Natural killer cell (primary cell): ENCODE measurements around the gene CR2. TPM values are rescaled to one million over a fixed set of nuclear protein-coding genes. Genes with fewer than 3 reads are reported as not detected.
A peak's percentile ranks its signal among the peaks of the same experiment; 100 is the strongest.
"Not testable (repeated sequence)": the region's sequence is repeated elsewhere in the genome, so short reads cannot be mapped to it uniquely, and the experiment has no call there.

Experiments
- ATAC-seq, 3 donors: fragments of 150-1000 bp in 2 of 3; fragments of 200-7000 bp in 1 of 3; cut with Tn5 transposase; 1 replicate in 1 of 3; 2 replicates in 2 of 3; pipeline ENCODE4 v1.10.0; 2021; ENCODE audit warnings: mild to moderate bottlenecking in 2 of 3, moderate library complexity in 2 of 3
- DNase-seq, 2 donors: peaks; one replicate each; pipeline versions ENCODE4 v3.0.0 to v3.0.0-alpha.2; 2013 to 2021; ENCODE audit warnings: mixed read lengths in 1 of 2
- H3K27ac ChIP-seq: one replicate; pipeline ENCODE4 v1.5.1; 2013; ENCODE audit warnings: mild to moderate bottlenecking, low read length
- H3K27me3 ChIP-seq: one replicate; pipeline ENCODE4 v1.6.1; 2013; ENCODE audit warnings: low read length; ENCODE audit not compliant: control insufficient read depth, insufficient read depth
- H3K36me3 ChIP-seq: one replicate; pipeline ENCODE4 v1.6.1; 2013; ENCODE audit warnings: low read length; ENCODE audit not compliant: control insufficient read depth, insufficient read depth
- H3K4me1 ChIP-seq: one replicate; pipeline ENCODE4 v1.6.1; 2013; ENCODE audit warnings: low read length; ENCODE audit not compliant: control insufficient read depth, insufficient read depth
- H3K4me3 ChIP-seq: one replicate; pipeline ENCODE4 v1.5.1; 2013; ENCODE audit warnings: low read length
- H3K9me3 ChIP-seq: one replicate; pipeline ENCODE4 v1.6.1; 2013; ENCODE audit warnings: low read length; ENCODE audit not compliant: control insufficient read depth, insufficient read depth
- H3K27ac Mint-ChIP-seq, 2 donors: one replicate each; pipeline ENCODE4 v1.8.0; 2022; ENCODE audit warnings: mild to moderate bottlenecking in 2 of 2, mixed read lengths in 2 of 2, moderate library complexity in 1 of 2
- H3K27me3 Mint-ChIP-seq, 2 donors: one replicate each; pipeline ENCODE4 v1.8.0; 2022; ENCODE audit warnings: low read depth in 2 of 2, mixed read lengths in 2 of 2
- H3K36me3 Mint-ChIP-seq: one replicate; pipeline ENCODE4 v1.8.0; 2022; ENCODE audit warnings: mixed read lengths
- H3K4me1 Mint-ChIP-seq, 2 donors: one replicate each; pipeline ENCODE4 v1.8.0; 2022; ENCODE audit warnings: mixed read lengths in 2 of 2
- H3K4me3 Mint-ChIP-seq: one replicate; pipeline ENCODE4 v1.8.0; 2022; ENCODE audit warnings: mild to moderate bottlenecking, moderate library complexity, mixed read lengths
- H3K9me3 Mint-ChIP-seq, 2 donors: one replicate each; pipeline ENCODE4 v1.8.0; 2022; ENCODE audit warnings: mixed read lengths in 2 of 2
- WGBS: methylation state at CpG from one replicate; pipeline ENCODE4 v1.1.7; 2013; ENCODE audit warnings: missing lambda C conversion rate; ENCODE audit not compliant: insufficient coverage; 5-methylcytosine and 5-hydroxymethylcytosine counted together
- intact Hi-C: fragments of 100-400 bp; cut with micrococcal nuclease; formaldehyde crosslinking; loops from one replicate; pipeline ENCODE4 v1.14.2; 2022
- total RNA-seq, 4 donors: library from RNA; stranded (reverse); fragments of 120-200 nt in 1 of 4; gene quantifications; one replicate each; pipeline versions ENCODE4 v1.2.3 to v1.2.4, GENCODE V29; 2013 to 2022
- TF ChIP-seq, protein P1 (sequence below): fragments of 200-600 bp; IDR thresholded peaks from one replicate; pipeline ENCODE4 v1.8.0; 2022; ENCODE audit warnings: antibody characterized with exemption

The CR2 gene
- total RNA-seq, 3 donors from 2014 or later (not counting 1 experiment from before 2014, with no cell fraction given): 0.19 to 0.48 (median 0.29) TPM

DNA sequence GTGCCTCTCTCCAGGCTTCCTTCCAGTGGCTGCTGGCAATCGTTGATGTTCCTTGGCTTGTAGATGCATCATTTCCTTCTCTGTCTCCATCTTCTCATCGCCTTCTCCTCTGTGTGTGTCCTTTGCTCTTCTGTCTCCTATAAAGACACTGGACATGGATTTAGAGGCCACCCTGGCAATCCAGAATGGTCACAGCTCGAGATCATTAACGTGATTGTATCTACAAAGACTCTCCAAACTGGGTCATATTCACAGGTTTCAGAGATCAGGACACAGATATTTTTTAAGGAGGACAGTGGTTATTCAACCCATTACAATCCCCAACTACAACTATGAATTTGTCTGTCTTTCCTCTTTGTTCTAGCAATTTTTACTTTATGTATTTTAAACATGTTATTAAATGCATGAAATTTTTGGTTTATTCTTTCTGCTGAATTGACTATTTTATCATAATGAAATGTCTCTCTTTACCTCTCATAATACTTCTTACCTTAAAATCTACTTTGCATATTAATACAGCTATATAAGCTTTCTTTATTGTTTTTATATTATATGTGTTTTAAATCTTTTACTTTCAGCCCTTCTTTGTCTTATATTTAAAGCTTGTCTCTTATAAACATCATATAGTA, 64.6 kb downstream of the CR2 start:
- no peak overlapping the region for H3K27ac Mint-ChIP-seq
- H3K27me3 ChIP-seq: peaks cover 3% of the 10 kb centered on the region
- WGBS: 94% methylated on average over 4 of the region's 4 CpGs
- H3K27me3 Mint-ChIP-seq: peaks cover 16 to 30% of the 10 kb centered on the region in 2 donors
- DNase-seq: no peak
- intact Hi-C loops: no loop called here
- H3K9me3 ChIP-seq: no peaks in the 10 kb centered on the region
- H3K9me3 Mint-ChIP-seq: no peaks in the 10 kb centered on the region
- H3K4me3 ChIP-seq: no peak overlapping the region
- no peaks in the 10 kb centered on the region for H3K4me1 ChIP-seq
- no peaks in the 10 kb centered on the region for H3K36me3 Mint-ChIP-seq
- no peak overlapping the region for H3K27ac ChIP-seq
- TF ChIP-seq, protein P1, sequence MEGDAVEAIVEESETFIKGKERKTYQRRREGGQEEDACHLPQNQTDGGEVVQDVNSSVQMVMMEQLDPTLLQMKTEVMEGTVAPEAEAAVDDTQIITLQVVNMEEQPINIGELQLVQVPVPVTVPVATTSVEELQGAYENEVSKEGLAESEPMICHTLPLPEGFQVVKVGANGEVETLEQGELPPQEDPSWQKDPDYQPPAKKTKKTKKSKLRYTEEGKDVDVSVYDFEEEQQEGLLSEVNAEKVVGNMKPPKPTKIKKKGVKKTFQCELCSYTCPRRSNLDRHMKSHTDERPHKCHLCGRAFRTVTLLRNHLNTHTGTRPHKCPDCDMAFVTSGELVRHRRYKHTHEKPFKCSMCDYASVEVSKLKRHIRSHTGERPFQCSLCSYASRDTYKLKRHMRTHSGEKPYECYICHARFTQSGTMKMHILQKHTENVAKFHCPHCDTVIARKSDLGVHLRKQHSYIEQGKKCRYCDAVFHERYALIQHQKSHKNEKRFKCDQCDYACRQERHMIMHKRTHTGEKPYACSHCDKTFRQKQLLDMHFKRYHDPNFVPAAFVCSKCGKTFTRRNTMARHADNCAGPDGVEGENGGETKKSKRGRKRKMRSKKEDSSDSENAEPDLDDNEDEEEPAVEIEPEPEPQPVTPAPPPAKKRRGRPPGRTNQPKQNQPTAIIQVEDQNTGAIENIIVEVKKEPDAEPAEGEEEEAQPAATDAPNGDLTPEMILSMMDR: no peak
- ATAC-seq: no peak
- H3K36me3 ChIP-seq: no peaks in the 10 kb centered on the region
- no peaks in the 10 kb centered on the region for H3K4me1 Mint-ChIP-seq
- no peak overlapping the region for H3K4me3 Mint-ChIP-seq

DNA sequence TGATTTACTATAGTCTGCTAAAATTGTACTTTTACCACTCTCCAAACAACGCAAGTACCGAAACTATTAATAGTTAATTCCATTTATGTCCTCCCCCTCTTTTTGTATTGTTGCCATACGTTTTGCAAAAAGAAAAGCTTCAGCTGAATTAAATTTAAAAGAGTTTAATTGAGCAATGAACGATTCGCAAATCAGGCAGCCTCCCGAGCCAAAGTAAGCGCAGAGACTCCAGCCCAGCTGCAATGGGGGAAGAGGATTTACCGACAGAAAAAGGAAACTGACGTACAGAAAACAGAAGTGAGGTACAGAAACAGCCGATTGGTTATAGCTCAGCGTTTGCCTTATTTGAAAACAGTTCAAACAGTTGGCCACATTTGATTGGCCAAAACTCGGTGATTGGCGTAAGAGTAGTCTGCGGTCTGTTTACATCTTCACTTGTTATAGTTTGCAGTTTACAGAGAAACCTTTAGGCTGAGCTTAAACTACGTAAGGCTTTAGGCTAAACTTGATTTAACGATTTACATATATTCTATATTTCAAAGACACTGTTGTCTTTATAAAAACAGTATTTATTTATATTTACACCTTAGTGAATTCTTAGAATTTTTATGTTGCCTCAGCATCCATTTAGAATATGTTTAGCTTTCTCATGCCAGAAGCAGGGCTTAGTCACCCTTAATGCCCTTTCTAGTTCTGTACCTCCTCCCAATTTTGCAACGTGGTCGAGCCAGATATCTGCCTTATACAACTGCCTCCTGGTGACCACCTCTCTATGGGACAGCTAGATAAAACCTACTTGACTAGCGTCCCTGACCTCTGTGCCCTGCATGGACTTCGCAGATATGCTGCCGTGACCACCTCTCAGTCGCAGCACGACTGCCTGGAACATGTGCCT, 65.6 kb downstream of the CR2 start:
- H3K9me3 ChIP-seq: no peaks in the 10 kb centered on the region
- no peak overlapping the region for H3K27ac ChIP-seq
- peaks cover 3% of the 10 kb centered on the region for H3K27me3 ChIP-seq
- TF ChIP-seq, protein P1: no peak
- H3K36me3 ChIP-seq: no peaks in the 10 kb centered on the region
- 90% methylated on average over 21 of the region's 23 CpGs for WGBS
- no peaks in the 10 kb centered on the region for H3K9me3 Mint-ChIP-seq
- DNase-seq (no peak), ATAC-seq (no peak)
- no peak overlapping the region for H3K4me3 Mint-ChIP-seq
- H3K27me3 Mint-ChIP-seq: peaks cover 15 to 33% of the 10 kb centered on the region in 2 donors
- no peaks in the 10 kb centered on the region for H3K4me1 ChIP-seq
- H3K36me3 Mint-ChIP-seq: no peaks in the 10 kb centered on the region
- intact Hi-C loops: no loop called here
- H3K27ac Mint-ChIP-seq: no peak overlapping the region
- H3K4me1 Mint-ChIP-seq: no peaks in the 10 kb centered on the region
- H3K4me3 ChIP-seq: no peak overlapping the region

DNA sequence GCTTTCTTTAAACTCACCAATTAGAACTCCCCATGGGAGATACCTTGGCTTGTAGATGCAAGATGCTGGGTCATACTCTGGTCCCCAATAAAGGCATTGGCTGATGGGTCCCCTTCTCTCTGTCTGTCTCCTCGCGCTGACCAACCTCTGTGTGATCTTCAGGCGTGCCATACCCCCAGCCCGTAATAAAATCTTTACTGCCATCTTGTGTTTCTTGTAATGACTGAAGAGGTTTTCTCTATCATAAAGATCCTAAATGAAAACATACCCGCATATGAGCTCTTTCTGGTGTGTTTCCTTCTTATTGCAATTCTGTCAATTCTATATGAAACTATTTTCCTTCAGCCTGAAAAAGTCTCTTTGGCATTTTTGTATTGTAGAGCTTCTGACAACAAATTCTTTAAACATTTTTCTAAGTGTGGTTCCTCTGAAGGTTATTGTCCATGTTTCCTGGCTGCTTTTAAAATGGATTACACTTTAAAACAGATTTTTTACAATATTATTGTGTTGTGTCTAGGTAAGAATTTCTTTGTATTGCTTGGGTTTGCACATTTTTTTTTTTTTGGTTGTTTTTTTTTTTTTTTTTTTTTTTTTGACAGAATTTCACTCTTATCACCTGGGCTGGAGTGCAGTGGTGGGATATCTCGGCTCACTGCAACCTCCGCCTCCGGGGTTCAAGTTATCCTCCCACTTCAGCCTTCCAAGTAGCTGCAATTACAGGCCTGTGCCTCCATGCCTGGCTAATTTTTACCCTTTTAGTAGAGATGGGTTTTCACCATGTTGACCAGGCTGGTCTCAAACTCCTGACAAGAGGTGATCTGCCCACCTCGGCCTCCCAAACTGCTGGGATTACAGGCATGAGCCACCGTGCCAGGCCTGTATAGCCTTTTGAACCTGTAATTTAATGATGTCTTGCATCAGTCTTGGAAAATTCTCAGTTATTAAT, 66.5 kb downstream of the CR2 start:
- H3K27ac Mint-ChIP-seq, H3K36me3 ChIP-seq, H3K9me3 ChIP-seq, H3K4me3 Mint-ChIP-seq, H3K4me1 ChIP-seq, H3K9me3 Mint-ChIP-seq, H3K36me3 Mint-ChIP-seq, intact Hi-C loops, H3K27ac ChIP-seq, H3K4me1 Mint-ChIP-seq, DNase-seq, H3K27me3 ChIP-seq, ATAC-seq, H3K4me3 ChIP-seq: not testable (repeated sequence)
- peaks cover 15 to 42% of the 10 kb centered on the region in 2 donors for H3K27me3 Mint-ChIP-seq
- WGBS: 96% methylated on average over 7 of the region's 10 CpGs

DNA sequence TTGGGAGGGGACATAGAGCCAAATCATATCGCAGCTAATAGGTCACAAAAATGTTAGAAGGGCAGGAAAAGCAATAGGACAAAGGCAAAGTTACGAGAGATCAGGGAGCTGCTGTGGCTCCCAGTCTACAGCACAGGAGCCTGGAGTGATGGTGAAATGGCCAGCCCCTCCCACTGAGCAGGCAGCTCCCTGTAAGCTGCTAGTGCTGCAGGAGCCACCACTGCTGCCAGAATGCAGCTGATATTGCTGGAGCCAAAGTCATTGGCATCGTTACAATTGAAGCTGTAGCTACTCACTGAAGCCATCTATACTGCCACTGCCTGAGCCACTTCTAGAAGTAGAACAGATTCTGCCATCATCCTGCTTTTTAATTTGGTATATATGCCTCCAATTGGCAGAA, 71.1 kb downstream of the CR2 start:
- H3K36me3 ChIP-seq, H3K27ac ChIP-seq, H3K36me3 Mint-ChIP-seq, H3K4me3 Mint-ChIP-seq, H3K9me3 ChIP-seq, H3K27ac Mint-ChIP-seq, H3K4me1 Mint-ChIP-seq, H3K9me3 Mint-ChIP-seq, H3K27me3 ChIP-seq, ATAC-seq, H3K4me1 ChIP-seq, H3K4me3 ChIP-seq, DNase-seq, intact Hi-C loops: not testable (repeated sequence)
- no CpG with 5 or more reads among the region's 3 CpGs for WGBS
- H3K27me3 Mint-ChIP-seq: peaks cover 3 to 27% of the 10 kb centered on the region in 2 donors

DNA sequence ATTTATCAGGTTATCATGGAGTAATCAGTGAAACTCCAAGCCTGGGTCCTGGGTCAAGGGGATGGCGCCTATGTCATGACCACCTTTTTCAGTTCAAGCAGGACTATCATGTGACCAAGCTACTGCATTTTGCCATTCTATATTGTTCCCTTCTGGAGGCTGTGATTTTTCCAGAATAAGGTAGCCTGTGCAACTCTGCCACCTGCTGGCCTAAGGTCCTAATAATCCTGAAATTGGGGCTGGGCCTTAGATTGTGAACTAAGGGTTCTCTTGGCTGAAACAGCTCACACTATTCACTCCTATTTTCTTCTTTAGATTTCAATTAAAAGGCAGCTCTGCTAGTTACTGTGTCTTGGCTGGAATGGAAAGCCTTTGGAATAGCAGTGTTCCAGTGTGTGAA, 74.3 kb downstream of the CR2 start:
- ATAC-seq, H3K9me3 ChIP-seq, H3K27ac ChIP-seq, H3K27me3 ChIP-seq, H3K4me3 Mint-ChIP-seq, H3K4me1 Mint-ChIP-seq, H3K4me1 ChIP-seq, H3K36me3 ChIP-seq, DNase-seq, H3K9me3 Mint-ChIP-seq, H3K4me3 ChIP-seq, intact Hi-C loops, H3K36me3 Mint-ChIP-seq, H3K27ac Mint-ChIP-seq: not testable (repeated sequence)
- H3K27me3 Mint-ChIP-seq: peaks cover 0 to 21% of the 10 kb centered on the region in 2 donors
- no CpG with 5 or more reads among the region's 1 CpG for WGBS

DNA sequence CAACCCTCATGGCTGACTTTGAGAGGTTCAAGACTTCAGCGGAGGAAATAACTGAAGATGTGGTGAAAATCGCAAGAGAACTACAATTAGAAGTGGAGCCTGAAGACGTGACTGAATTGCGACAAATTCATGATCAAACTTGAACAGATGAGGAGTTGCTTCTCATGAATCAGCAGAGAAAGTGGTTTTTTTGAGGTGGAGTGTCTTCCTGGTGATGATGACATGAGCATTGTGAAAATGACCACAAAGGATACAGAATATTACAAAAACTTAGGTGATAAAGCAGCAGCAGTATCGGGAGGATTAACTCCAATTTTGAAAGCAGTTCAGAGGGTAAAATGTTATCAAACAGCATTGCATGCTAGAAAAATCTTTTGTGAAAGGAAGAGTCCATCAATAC, 82.1 kb downstream of the CR2 start:
- no CpG with 5 or more reads among the region's 5 CpGs for WGBS
- H3K4me1 ChIP-seq, H3K9me3 ChIP-seq, H3K36me3 Mint-ChIP-seq, H3K4me1 Mint-ChIP-seq, H3K27ac Mint-ChIP-seq, H3K27me3 ChIP-seq, intact Hi-C loops, H3K4me3 Mint-ChIP-seq, H3K27ac ChIP-seq, H3K27me3 Mint-ChIP-seq, DNase-seq, H3K4me3 ChIP-seq, H3K36me3 ChIP-seq, H3K9me3 Mint-ChIP-seq: not testable (repeated sequence)
- peak; percentile 49 to 83 (median 53) for ATAC-seq
